Uterus (tissue), 2 donors: Measurements from ENCODE around the gene IDH2.

Source experiments
- POLR2A ChIP-seq, 2 donors: fragments of 450-650 bp; IDR thresholded peaks; one replicate each; pipeline ENCODE4 v1.6.1; 2016; ENCODE audit warnings: antibody characterized with exemption in 2 of 2, mild to moderate bottlenecking in 1 of 2, moderate library complexity in 1 of 2
- TF ChIP-seq, protein P1 (sequence below), 4 experiments: fragments of 200-600 bp in 2 of 4; fragments of 450-650 bp in 2 of 4; sonication (generic) in 2 of 4; IDR thresholded peaks; one replicate each; pipeline ENCODE4 v1.5.1; 2016 to 2019; ENCODE audit warnings: antibody characterized with exemption in 4 of 4, mild to moderate bottlenecking in 2 of 4, moderate library complexity in 1 of 4

DNA sequence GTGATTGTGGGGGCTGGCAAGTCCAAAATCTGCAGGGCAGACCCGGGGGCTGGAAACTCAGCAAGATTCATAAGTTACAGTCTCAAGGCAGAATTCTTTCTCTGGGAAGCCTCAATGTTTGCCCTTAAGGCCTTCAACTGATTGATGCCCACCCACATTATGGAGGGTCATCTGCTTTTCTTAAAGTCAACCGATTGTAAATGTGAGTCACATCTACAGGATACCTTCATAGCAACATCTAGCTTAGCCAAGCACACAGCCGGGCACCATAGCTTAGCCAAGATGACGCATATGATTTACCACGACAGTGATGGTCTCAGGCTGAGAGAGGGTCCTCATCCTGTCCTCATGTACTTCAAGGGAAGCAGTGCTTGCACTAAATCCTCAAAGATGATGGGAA, 43.5 kb downstream of the IDH2 start:
- TF ChIP-seq, protein P1, sequence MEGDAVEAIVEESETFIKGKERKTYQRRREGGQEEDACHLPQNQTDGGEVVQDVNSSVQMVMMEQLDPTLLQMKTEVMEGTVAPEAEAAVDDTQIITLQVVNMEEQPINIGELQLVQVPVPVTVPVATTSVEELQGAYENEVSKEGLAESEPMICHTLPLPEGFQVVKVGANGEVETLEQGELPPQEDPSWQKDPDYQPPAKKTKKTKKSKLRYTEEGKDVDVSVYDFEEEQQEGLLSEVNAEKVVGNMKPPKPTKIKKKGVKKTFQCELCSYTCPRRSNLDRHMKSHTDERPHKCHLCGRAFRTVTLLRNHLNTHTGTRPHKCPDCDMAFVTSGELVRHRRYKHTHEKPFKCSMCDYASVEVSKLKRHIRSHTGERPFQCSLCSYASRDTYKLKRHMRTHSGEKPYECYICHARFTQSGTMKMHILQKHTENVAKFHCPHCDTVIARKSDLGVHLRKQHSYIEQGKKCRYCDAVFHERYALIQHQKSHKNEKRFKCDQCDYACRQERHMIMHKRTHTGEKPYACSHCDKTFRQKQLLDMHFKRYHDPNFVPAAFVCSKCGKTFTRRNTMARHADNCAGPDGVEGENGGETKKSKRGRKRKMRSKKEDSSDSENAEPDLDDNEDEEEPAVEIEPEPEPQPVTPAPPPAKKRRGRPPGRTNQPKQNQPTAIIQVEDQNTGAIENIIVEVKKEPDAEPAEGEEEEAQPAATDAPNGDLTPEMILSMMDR (IDR thresholded peaks at IDR 0.05) = no peak
- no peak for TF ChIP-seq POLR2A (IDR thresholded peaks at IDR 0.05)
